Aorta (tissue), 5 donors: ENCODE measurements around the gene RPS6KA5. TPM values are rescaled to one million over a fixed set of nuclear protein-coding genes. Genes with fewer than 3 reads are reported as not detected.

Experiments
- ATAC-seq: fragments of 200-7000 bp; cut with Tn5 transposase; one replicate; pipeline ENCODE4 v1.9.1; 2022; ENCODE audit warnings: moderate library complexity; ENCODE audit not compliant: low FRiP score
- DNase-seq, 2 donors: peaks; one replicate each; pipeline ENCODE4 v3.0.0-alpha.2; 2020
- H3K27ac ChIP-seq, 2 donors: one replicate each; pipeline ENCODE4 v1.5.1; 2013; ENCODE audit warnings: low read length in 2 of 2, mild to moderate bottlenecking in 2 of 2, moderate library complexity in 2 of 2, control low read depth in 1 of 2, inconsistent platforms in 1 of 2, low read depth in 1 of 2
- H3K27me3 ChIP-seq, 2 donors: one replicate each; pipeline ENCODE4 v1.6.1; 2013; ENCODE audit warnings: control low read depth in 1 of 2, low read length in 1 of 2, mild to moderate bottlenecking in 1 of 2, moderate library complexity in 1 of 2; ENCODE audit not compliant: insufficient read depth in 2 of 2, control insufficient read depth in 1 of 2
- H3K36me3 ChIP-seq, 2 donors: one replicate each; pipeline ENCODE4 v1.6.1; 2013; ENCODE audit warnings: control low read depth in 1 of 2, low read length in 1 of 2, mild to moderate bottlenecking in 1 of 2; ENCODE audit not compliant: insufficient read depth in 2 of 2, control insufficient read depth in 1 of 2
- H3K4me1 ChIP-seq, 2 donors: one replicate each; pipeline ENCODE4 v1.6.1; 2013; ENCODE audit warnings: low read length in 2 of 2, control low read depth in 1 of 2, mild to moderate bottlenecking in 1 of 2, moderate library complexity in 1 of 2; ENCODE audit not compliant: insufficient read depth in 2 of 2, control insufficient read depth in 1 of 2
- H3K4me3 ChIP-seq, 2 donors: one replicate each; pipeline ENCODE4 v1.5.1; 2013; ENCODE audit warnings: low read length in 2 of 2, control low read depth in 1 of 2, mild to moderate bottlenecking in 1 of 2
- H3K9me3 ChIP-seq: one replicate; pipeline ENCODE4 v1.6.1; 2013; ENCODE audit warnings: mild to moderate bottlenecking, low read length; ENCODE audit not compliant: control insufficient read depth
- WGBS, 2 donors: extraction: QIAGEN DNeasy Blood & Tissue Kit; methylation state at CpG; one replicate each; pipeline ENCODE4 v1.1.7; 2013; 5-methylcytosine and 5-hydroxymethylcytosine counted together
- intact Hi-C, 2 donors: fragments of 100-400 bp; cut with DNase I; formaldehyde crosslinking; loops; one replicate each; pipeline versions ENCODE4 v1.14.2 to v1.15.0; 2022
- polyA plus RNA-seq, 2 donors: library from polyadenylated mRNA; stranded (reverse); fragments of 200-250 nt; gene quantifications; one replicate each; pipeline ENCODE4 v1.2.3, GENCODE V29; 2013
- total RNA-seq, 2 donors: library from RNA; stranded (reverse); fragmentation: NEBNext Ultra II Directional; extraction: Animal tissue kit (Norgen Biotek cat#: 25700); gene quantifications; one replicate each; pipeline ENCODE4 v1.2.1, GENCODE V29; 2021
- donor health status: healthy with polysubstance abuse.
- donor health status: Bipolar disorder and iron deficiency.
- donor health status: DM: no; HTN: no; CAD: no.
- donor health status: DM: no; HTN: no; CAD: no.
- donor health status: DM: yes; HTN: yes; CAD: no.

Gene RPS6KA5
- total and polyA plus RNA-seq, 4 donors = 1.4 to 10.0 (median 3.0) TPM

- WGBS, 2 donors = 94 to 100% methylated on average over 2 of the region's 2 CpGs
- intact Hi-C loops = no loop called here
- ATAC-seq (no peak), DNase-seq (no peak)
- H3K4me3 ChIP-seq = no peak overlapping the region
- H3K9me3 ChIP-seq = peaks cover 2% of the 10 kb centered on the region
- H3K4me1 ChIP-seq = no peaks in the 10 kb centered on the region
- H3K27me3 ChIP-seq = no peaks in the 10 kb centered on the region
- no peaks in the 10 kb centered on the region for H3K36me3 ChIP-seq
- no peak overlapping the region for H3K27ac ChIP-seq
Observed at GRCh38 chr14:90938615-90939014, 121.8 kb downstream of the RPS6KA5 start.

- 93 to 96% methylated on average over 3 of the region's 3 CpGs for WGBS, 2 donors
- no peak overlapping the region for H3K4me3 ChIP-seq
- H3K27me3 ChIP-seq = no peaks in the 10 kb centered on the region
- no peaks in the 10 kb centered on the region for H3K36me3 ChIP-seq
- intact Hi-C loops = no loop called here
- H3K9me3 ChIP-seq = peaks cover 2% of the 10 kb centered on the region
- no peak for ATAC-seq
- no peaks in the 10 kb centered on the region for H3K4me1 ChIP-seq
- no peak for DNase-seq
- no peak overlapping the region for H3K27ac ChIP-seq
Observed at GRCh38 chr14:90936757-90937440, 123.5 kb downstream of the RPS6KA5 start.

GRCh38 chr14:90924621-90925340 is 135.7 kb downstream of the RPS6KA5 start:
- DNase-seq (no peak), ATAC-seq (no peak)
- Histone ChIP-seq H3K4me1 (no peaks in the 10 kb centered on the region), H3K4me3 (no peak overlapping the region), H3K36me3 (no peaks in the 10 kb centered on the region), H3K27ac (no peak overlapping the region), H3K9me3 (no peaks in the 10 kb centered on the region), H3K27me3 (no peaks in the 10 kb centered on the region)
- intact Hi-C loops = no loop called here
- 19 to 33% methylated on average over 4 of the region's 4 CpGs for WGBS, 2 donors

GRCh38 chr14:90922141-90922540 is 138.3 kb downstream of the RPS6KA5 start:
- intact Hi-C loops = no loop called here
- no peaks in the 10 kb centered on the region for H3K4me1 ChIP-seq
- H3K4me3 ChIP-seq = no peak overlapping the region
- H3K27me3 ChIP-seq = no peaks in the 10 kb centered on the region
- DNase-seq = no peak
- 91 to 95% methylated on average over 4 of the region's 4 CpGs for WGBS, 2 donors
- no peak for ATAC-seq
- H3K36me3 ChIP-seq = peaks cover 0 to 2% of the 10 kb centered on the region in 2 donors
- H3K9me3 ChIP-seq = no peaks in the 10 kb centered on the region
- H3K27ac ChIP-seq = no peak overlapping the region

DNA sequence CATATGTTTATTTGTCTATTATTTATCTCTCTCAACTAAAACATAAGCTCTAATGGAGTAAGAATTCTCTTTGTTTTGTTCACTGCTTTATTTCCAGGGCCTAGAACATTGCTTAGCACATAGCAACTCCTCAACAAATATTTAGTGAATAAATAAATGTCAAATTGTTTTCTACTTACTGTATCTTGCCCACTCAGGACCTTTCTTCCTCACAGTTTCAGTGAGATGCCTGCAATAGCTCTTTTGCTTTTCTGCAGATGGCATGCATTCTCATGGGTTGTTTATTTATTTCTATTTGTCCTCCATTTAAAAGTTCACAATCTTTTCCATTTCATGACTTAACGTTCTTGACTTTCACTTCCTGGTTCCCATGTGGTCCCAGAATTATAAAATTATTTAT is 149.3 kb downstream of the RPS6KA5 start:
- no peak overlapping the region for H3K4me3 ChIP-seq
- H3K4me1 ChIP-seq = no peaks in the 10 kb centered on the region
- no peaks in the 10 kb centered on the region for H3K36me3 ChIP-seq
- intact Hi-C loops = no loop called here
- no peaks in the 10 kb centered on the region for H3K27me3 ChIP-seq
- WGBS, 2 donors = 3 to 6% methylated on average over 1 of the region's 1 CpG
- H3K9me3 ChIP-seq = peaks cover 2% of the 10 kb centered on the region
- no peak overlapping the region for H3K27ac ChIP-seq
- ATAC-seq (no peak), DNase-seq (no peak)

DNA sequence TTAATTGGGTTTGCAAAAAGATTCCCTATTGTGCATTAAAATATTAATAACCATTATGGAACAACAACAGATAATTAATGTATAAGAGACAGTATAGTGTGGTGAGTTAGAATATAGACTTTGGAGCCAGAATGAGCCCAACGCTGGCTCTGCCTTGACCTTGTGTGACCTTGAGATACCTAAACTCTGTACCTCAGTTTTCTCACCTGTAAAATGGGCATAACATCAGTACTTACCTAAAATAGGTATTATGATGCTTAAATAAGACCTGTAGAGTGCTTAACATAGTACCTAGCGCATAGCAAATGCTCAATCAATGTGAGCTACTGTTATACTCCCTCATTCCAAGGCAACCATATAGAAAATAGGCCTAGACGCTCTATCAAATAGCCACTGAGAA is 153.3 kb downstream of the RPS6KA5 start:
- Histone ChIP-seq H3K9me3 (no peaks in the 10 kb centered on the region), H3K36me3 (no peaks in the 10 kb centered on the region), H3K4me1 (no peaks in the 10 kb centered on the region), H3K27me3 (no peaks in the 10 kb centered on the region), H3K4me3 (no peak overlapping the region), H3K27ac (no peak overlapping the region)
- ATAC-seq (no peak), DNase-seq (no peak)
- 92 to 96% methylated on average over 3 of the region's 3 CpGs for WGBS, 2 donors
- intact Hi-C loops = no loop called here

GRCh38 chr14:90905531-90905930 is 154.9 kb downstream of the RPS6KA5 start:
- Histone ChIP-seq H3K27me3 (no peaks in the 10 kb centered on the region), H3K36me3 (no peaks in the 10 kb centered on the region), H3K9me3 (no peaks in the 10 kb centered on the region), H3K27ac (no peak overlapping the region), H3K4me3 (no peak overlapping the region), H3K4me1 (no peaks in the 10 kb centered on the region)
- intact Hi-C loops = loop anchor here in 1 of 2 donors (2.0 kb wide), 1 partner anchor 381 kb away; no protein-coding TSS in a partner anchor
- ATAC-seq (no peak), DNase-seq (no peak)

- Histone ChIP-seq H3K27me3 (no peaks in the 10 kb centered on the region), H3K4me3 (no peak overlapping the region), H3K9me3 (no peaks in the 10 kb centered on the region), H3K27ac (no peak overlapping the region), H3K4me1 (no peaks in the 10 kb centered on the region), H3K36me3 (no peaks in the 10 kb centered on the region)
- ATAC-seq = peak; percentile 83
- 3 to 5% methylated on average over 1 of the region's 1 CpG for WGBS, 2 donors
- intact Hi-C loops = loop anchor here (1.0 to 2.0 kb wide), 3 partner anchors 270 to 384 kb away; no protein-coding TSS in a partner anchor
- peak in 1 of 2 donors; percentile 57 for DNase-seq
Observed at GRCh38 chr14:90903101-90903500, 157.3 kb downstream of the RPS6KA5 start.
